K562 (cell line): ENCODE measurements around the gene CCDC159. TPM values are rescaled to one million over a fixed set of nuclear protein-coding genes. Genes with fewer than 3 reads are reported as not detected.

Experiments used
- ATAC-seq: fragments of 200-7000 bp; cut with Tn5 transposase; 3 replicates; pipeline ENCODE4 v1.9.1; 2020; ENCODE audit warnings: moderate library complexity
- BruUV-seq: library from RNA; stranded (reverse); fragments of 400-500 nt; replicated peaks from 2 replicates; lab custom pipeline; 2021; lab: Mats Ljungman, UMichigan
- CTCF ChIA-PET: fragments of 300-600 bp; formaldehyde crosslinking; extraction: SDS; loops from one replicate; lab custom pipeline; 2021; ENCODE audit warnings: low intra/inter-chr PET ratio; lab: Yijun Ruan, JAX
- POLR2A ChIA-PET: fragments of 300-600, 350-650 bp; sonication (Branson Sonifier 250); formaldehyde crosslinking; extraction: SDS; loops from one replicate; lab custom pipeline; 2021; ENCODE audit warnings: antibody characterized with exemption, inconsistent platforms; lab: Yijun Ruan, JAX
- DNase-seq, 4 experiments: peaks; one replicate each; pipeline versions ENCODE4 v3.0.0 to v3.0.0-alpha.2; 2011 to 2018; ENCODE audit warnings: low spot score in 3 of 4, mixed read lengths in 3 of 4; ENCODE audit errors: extremely low read depth in 1 of 4
- FAIRE-seq: peaks from 2 replicates; lab custom pipeline; 2011; peaks lifted over from hg19 to GRCh38; lab: Jason Lieb, UNC
- H2AFZ ChIP-seq: 2 replicates; pipeline ENCODE4 v1.6.0; 2011; ENCODE audit warnings: low read depth, low read length, control low read depth, inconsistent platforms
- H3K27ac ChIP-seq: fragments of 200-600 bp; 3 replicates; pipeline ENCODE4 v1.8.0; 2011; ENCODE audit warnings: low read depth, mild to moderate bottlenecking, control low read depth, inconsistent platforms, low read length, moderate library complexity, mixed read lengths; ENCODE audit errors: extremely low read depth
- H3K27me3 ChIP-seq, 2 experiments: fragments of 300-600 bp in 1 of 2; 2 replicates in 1 of 2; 3 replicates in 1 of 2; pipeline versions ENCODE4 v1.6.0 to v1.8.0; 2011; ENCODE audit warnings: inconsistent platforms in 2 of 2, low read length in 2 of 2, mild to moderate bottlenecking in 1 of 2, mixed read lengths in 1 of 2, moderate library complexity in 1 of 2; ENCODE audit not compliant: control insufficient read depth in 2 of 2, insufficient read depth in 2 of 2
- H3K36me3 ChIP-seq: fragments of 300-600 bp; 3 replicates; pipeline ENCODE4 v1.8.0; 2011; ENCODE audit warnings: mild to moderate bottlenecking, low read length, inconsistent platforms; ENCODE audit not compliant: control insufficient read depth, insufficient read depth
- H3K4me1 ChIP-seq, 2 experiments: fragments of 200-600 bp in 1 of 2; replicated peaks in 1 of 2; 2 replicates in 1 of 2; 3 replicates in 1 of 2; pipeline versions ENCODE4 v1.5.1 to v1.8.0; 2011; ENCODE audit warnings: inconsistent platforms in 2 of 2, low read length in 2 of 2, mild to moderate bottlenecking in 1 of 2, mixed read lengths in 1 of 2, moderate library complexity in 1 of 2; ENCODE audit not compliant: control insufficient read depth in 2 of 2, insufficient read depth in 2 of 2
- H3K4me2 ChIP-seq: 2 replicates; pipeline ENCODE4 v1.6.1; 2011; ENCODE audit warnings: low read length, control low read depth, inconsistent platforms, mixed read lengths; ENCODE audit not compliant: insufficient read depth
- H3K4me3 ChIP-seq: fragments of 200-600 bp; sonication (generic), shearing (Covaris generic); 2 replicates; pipeline ENCODE4 v1.5.1; 2016; ENCODE audit warnings: control low read depth, inconsistent platforms
- H3K79me2 ChIP-seq: fragments of 200-600 bp; 3 replicates; pipeline ENCODE4 v1.8.0; 2011; ENCODE audit warnings: low read length, inconsistent platforms; ENCODE audit not compliant: control insufficient read depth, insufficient read depth
- H3K9ac ChIP-seq, 2 experiments: 2 replicates each; pipeline versions ENCODE4 v1.6.0 to v1.6.1; 2011; ENCODE audit warnings: low read depth in 2 of 2, low read length in 2 of 2, control low read depth in 1 of 2, inconsistent platforms in 1 of 2, mild to moderate bottlenecking in 1 of 2, mixed read lengths in 1 of 2; ENCODE audit not compliant: insufficient read depth in 1 of 2
- H3K9me1 ChIP-seq: one replicate; pipeline ENCODE4 v1.6.0; 2011; ENCODE audit warnings: inconsistent platforms, mild to moderate bottlenecking, low read length, moderate library complexity; ENCODE audit not compliant: control insufficient read depth, insufficient read depth
- H3K9me3 ChIP-seq: replicated peaks from 2 replicates; pipeline ENCODE4 v1.5.1; 2011; ENCODE audit warnings: low read depth, low read length, inconsistent platforms; ENCODE audit not compliant: control insufficient read depth, insufficient read depth
- H4K20me1 ChIP-seq: replicated peaks from 2 replicates; pipeline ENCODE4 v1.6.1; 2011; ENCODE audit warnings: low read length, inconsistent platforms, mixed read lengths; ENCODE audit not compliant: control insufficient read depth, insufficient read depth
- FOXK2 ChIP-seq, 2 experiments: fragments of 450-650 bp; IDR thresholded peaks in 1 of 2; conservative IDR thresholded peaks in 1 of 2; 2 replicates each; pipeline ENCODE4 v1.6.1; 2016; ENCODE audit warnings: low read depth in 2 of 2, mild to moderate bottlenecking in 1 of 2
- STAG1 ChIP-seq: sonication (generic); formaldehyde crosslinking; IDR thresholded peaks from 2 replicates; pipeline ENCODE4 v1.5.0; 2020; ENCODE audit warnings: missing genetic modification reagents, borderline replicate concordance
- ZNF431 ChIP-seq: sonication (generic); formaldehyde crosslinking; IDR thresholded peaks from 2 replicates; pipeline ENCODE4 v1.8.0; 2022; ENCODE audit warnings: mild to moderate bottlenecking, missing genetic modification reagents
- WGBS: fragments of 100-300 bp; shearing (Covaris generic); methylation state at CpG from one replicate; pipeline ENCODE4 v1.1.6; 2016; ENCODE audit warnings: low coverage, mixed read lengths; ENCODE audit not compliant: insufficient coverage; ENCODE audit errors: missing lambda C conversion rate; 5-methylcytosine and 5-hydroxymethylcytosine counted together
- in situ Hi-C: fragments of 300-500 bp; cut with MboI; formaldehyde crosslinking; loops from 4 replicates; pipeline ENCODE4 v1.15.0; 2018; ENCODE audit warnings: inconsistent platforms, mixed read lengths
- intact Hi-C: fragments of 100-400 bp; cut with micrococcal nuclease; formaldehyde crosslinking; loops from 2 replicates; pipeline ENCODE4 v1.14.2; 2022
- polyA plus RNA-seq, 8 experiments: library from polyadenylated mRNA; depleted of rRNA in 4 of 8; stranded (reverse) in 5 of 8; unstranded in 3 of 8; fragments of >200 nt; fragmentation: Nextera tagmentation in 2 of 8; fragmentation: Illumina TruSeq in 1 of 8; extraction: Ambion mirVana in 2 of 8; extraction: Trizol in 1 of 8; gene quantifications; 2 replicates each; pipeline versions ENCODE4 v1.2.1 to v1.2.3, GENCODE V29; 2011 to 2014; ENCODE audit warnings: inconsistent platforms in 1 of 8, missing spikeins in 1 of 8
- total RNA-seq, 7 experiments: library from RNA; depleted of rRNA in 6 of 7; stranded (reverse); fragments of >200 nt in 6 of 7; fragmentation: Illumina TruSeq in 2 of 7; extraction: Trizol in 2 of 7; gene quantifications; 2 replicates each; pipeline versions ENCODE4 v1.2.1 to v1.2.3, GENCODE V29; 2011 to 2021; ENCODE audit warnings: low replicate concordance in 1 of 7
- TF ChIP-seq, protein P1 (sequence below): sonication (generic); formaldehyde crosslinking; IDR thresholded peaks from 2 replicates; pipeline ENCODE4 v1.8.0; 2022; ENCODE audit warnings: missing genetic modification reagents, mild to moderate bottlenecking, borderline replicate concordance

Gene CCDC159
- total and polyA plus RNA-seq, 9 of the 15 experiments (the other 6 are each of a cell fraction or from before 2014, with no cell fraction given): 0.68 to 10.1 (median 4.7) TPM

DNA sequence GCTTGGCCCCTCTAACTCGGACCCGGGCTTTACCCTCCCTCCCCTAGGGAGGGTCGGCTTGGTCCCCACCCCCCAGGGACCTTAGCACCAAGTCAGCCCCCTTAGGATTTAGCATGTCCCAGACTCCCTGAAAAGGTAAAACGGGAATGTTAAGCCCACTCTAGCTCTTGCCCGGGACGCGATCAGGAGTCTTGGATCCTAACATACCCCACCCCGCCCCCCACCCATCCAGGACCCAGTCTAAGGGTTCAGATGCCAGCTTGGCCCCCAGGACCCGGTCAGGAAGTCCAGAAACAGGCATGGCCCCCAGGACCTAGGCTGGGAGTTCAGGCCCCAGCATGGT lies 37.4 kb downstream of the CCDC159 start:
- Histone ChIP-seq H2AFZ (peak overlapping the region; percentile 86), H3K79me2 (peaks cover 16% of the 10 kb centered on the region; the same call in 2 of the 3 replicates), H3K36me3 (peaks cover 27% of the 10 kb centered on the region), H3K4me2 (peak overlapping the region; percentile 90), H3K27me3 (no peaks in the 10 kb centered on the region), H4K20me1 (no peaks in the 10 kb centered on the region; the same call in 1 of the 2 replicates), H3K9ac (peak overlapping the region; percentile 64 to 91; a peak in 3 of 4 replicates), H3K9me3 (no peaks in the 10 kb centered on the region), H3K27ac (peak overlapping the region; percentile 70), H3K4me3 (peak overlapping the region; percentile 50), H3K9me1 (peaks cover 3% of the 10 kb centered on the region), H3K4me1 (peaks cover 8 to 46% of the 10 kb centered on the region in 2 experiments; a peak in 3 of 5 replicates)
- ChIA-PET POLR2A (interaction anchor here (0.6 to 2.8 kb wide), 5 partner anchors 9 to 519 kb away, joined by 3 to 20 read pairs (median 3); partner anchors contain the start of gene SWSAP1), CTCF (no interaction called here)
- 0% methylated on average over 3 of the region's 9 CpGs for WGBS
- intact Hi-C loops (loop anchor here (1.0 to 5.0 kb wide), 3 partner anchors 52 to 99 kb away; partner anchors contain the start of genes ELAVL3, ODAD3 and PRKCSH), in situ Hi-C loops (no loop called here)
- ATAC-seq: no peak
- no TSS peak for BruUV-seq
- peak in 1 of 4 experiments; percentile 25 for DNase-seq
- no peak for FAIRE-seq
- TF ChIP-seq, protein P1, sequence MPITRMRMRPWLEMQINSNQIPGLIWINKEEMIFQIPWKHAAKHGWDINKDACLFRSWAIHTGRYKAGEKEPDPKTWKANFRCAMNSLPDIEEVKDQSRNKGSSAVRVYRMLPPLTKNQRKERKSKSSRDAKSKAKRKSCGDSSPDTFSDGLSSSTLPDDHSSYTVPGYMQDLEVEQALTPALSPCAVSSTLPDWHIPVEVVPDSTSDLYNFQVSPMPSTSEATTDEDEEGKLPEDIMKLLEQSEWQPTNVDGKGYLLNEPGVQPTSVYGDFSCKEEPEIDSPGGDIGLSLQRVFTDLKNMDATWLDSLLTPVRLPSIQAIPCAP (CRISPR knock-in tag): 0 out of 2 replicates have a peak, but pooled peaks have one; percentile 28
- no peak for TF ChIP-seq STAG1
- 0 out of 4 replicates have a peak, but pooled peaks of 1 of the 2 experiments have one; percentile 14 for TF ChIP-seq FOXK2 (conservative IDR thresholded peaks at IDR 0.05 in 1 of 2, IDR thresholded peaks at IDR 0.05 in 1 of 2; ENCODE audit: low read depth in 2 of 2)
- TF ChIP-seq ZNF431 (CRISPR knock-in tag): 0 out of 2 replicates have a peak, but pooled peaks have one; percentile 50
